Epithelial cell of esophagus (primary cell): Measurements from ENCODE around the gene TMEM250.
"Not testable (repeated sequence)": the region's sequence is repeated elsewhere in the genome, so short reads cannot be mapped to it uniquely, and the experiment has no call there.

ENCODE experiments used
- DNase-seq: peaks from one replicate; pipeline ENCODE4 v3.0.0; 2010; ENCODE audit warnings: low read depth
- H3K4me3 ChIP-seq: 2 replicates; pipeline ENCODE4 v1.5.1; 2011; ENCODE audit warnings: mild to moderate bottlenecking, low read length, control low read depth
- CTCF ChIP-seq: IDR thresholded peaks from 2 replicates; pipeline ENCODE4 v1.5.1; 2011; ENCODE audit warnings: low read depth, mild to moderate bottlenecking, low read length, control low read depth, inconsistent platforms; ENCODE audit not compliant: insufficient read depth; ENCODE audit errors: missing control alignments

The TMEM250 gene

GRCh38 chr9:136105398-136106135 lies 13.1 kb downstream of the TMEM250 start:
- no peak overlapping the region for H3K4me3 ChIP-seq
- no peak for TF ChIP-seq CTCF
- DNase-seq = no peak

- no peak overlapping the region for H3K4me3 ChIP-seq
- DNase-seq = no peak
- TF ChIP-seq CTCF = no peak
These were observed 13.8 kb downstream of the TMEM250 start for GRCh38 chr9:136104916-136105315.

GRCh38 chr9:136104488-136104800 lies 14.2 kb downstream of the TMEM250 start:
- TF ChIP-seq CTCF = no peak
- H3K4me3 ChIP-seq = no peak overlapping the region
- DNase-seq = no peak

GRCh38 chr9:136103651-136104487 lies 14.8 kb downstream of the TMEM250 start:
- no peak for TF ChIP-seq CTCF
- DNase-seq = no peak
- H3K4me3 ChIP-seq = no peak overlapping the region

GRCh38 chr9:136101615-136102074 lies 17.0 kb downstream of the TMEM250 start:
- H3K4me3 ChIP-seq, DNase-seq: not testable (repeated sequence)

- no peak for DNase-seq
- no peak for TF ChIP-seq CTCF
- H3K4me3 ChIP-seq = no peak overlapping the region
These were observed 17.7 kb downstream of the TMEM250 start for GRCh38 chr9:136100700-136101614.

GRCh38 chr9:136099542-136099941 lies 19.1 kb downstream of the TMEM250 start:
- no peak for DNase-seq
- no peak for TF ChIP-seq CTCF
- H3K4me3 ChIP-seq = no peak overlapping the region
